K562 (cell line): ENCODE data around the gene ANKRD24.

Source experiments
- CREB1 ChIP-seq, 2 experiments: sonication (generic) in 1 of 2; formaldehyde crosslinking in 1 of 2; IDR thresholded peaks; 2 replicates each; pipeline versions ENCODE4 v1.6.1 to v1.8.0; 2012 to 2022; ENCODE audit warnings: inconsistent platforms in 1 of 2, mild to moderate bottlenecking in 1 of 2, missing genetic modification reagents in 1 of 2, moderate library complexity in 1 of 2
- TCF3 ChIP-seq: sonication (generic); formaldehyde crosslinking; IDR thresholded peaks from 2 replicates; pipeline ENCODE4 v1.4.0; 2020; ENCODE audit warnings: mild to moderate bottlenecking, missing genetic modification reagents
- YY1 ChIP-seq, 3 experiments: IDR thresholded peaks; 2 replicates each; pipeline ENCODE4 v1.6.1; 2011; ENCODE audit warnings: low read length in 2 of 3, mild to moderate bottlenecking in 2 of 3, moderate library complexity in 2 of 3, borderline replicate concordance in 1 of 3, control low read depth in 1 of 3, low read depth in 1 of 3; ENCODE audit not compliant: insufficient read depth in 3 of 3, insufficient replicate concordance in 2 of 3, control insufficient read depth in 1 of 3, insufficient read length in 1 of 3; ENCODE audit errors: extremely low read depth in 1 of 3
- ZNF253 ChIP-seq: fragments of 250-450 bp; sonication (Bioruptor Pico); conservative IDR thresholded peaks from 2 replicates; pipeline ENCODE4 v1.6.1; 2021; ENCODE audit warnings: mild to moderate bottlenecking
- TF ChIP-seq, protein P1 (sequence below): sonication (generic); formaldehyde crosslinking; IDR thresholded peaks from 2 replicates; pipeline ENCODE4 v1.9.0; 2022; ENCODE audit warnings: mild to moderate bottlenecking, missing genetic modification reagents
- TF ChIP-seq, protein P2 (sequence below), 3 experiments: IDR thresholded peaks in 2 of 3; conservative IDR thresholded peaks in 1 of 3; 2 replicates each; pipeline ENCODE4 v1.5.1; 2011 to 2012; ENCODE audit warnings: low read length in 3 of 3, mild to moderate bottlenecking in 3 of 3, control low read depth in 2 of 3, improper control_type of control experiment in 1 of 3, inconsistent platforms in 1 of 3, low read depth in 1 of 3, mixed read lengths in 1 of 3, moderate library complexity in 1 of 3; ENCODE audit not compliant: insufficient read depth in 2 of 3
- TF ChIP-seq, protein P3 (sequence below): fragments of 450-650 bp; IDR thresholded peaks from 2 replicates; pipeline ENCODE4 v1.6.1; 2016; ENCODE audit warnings: borderline replicate concordance

DNA sequence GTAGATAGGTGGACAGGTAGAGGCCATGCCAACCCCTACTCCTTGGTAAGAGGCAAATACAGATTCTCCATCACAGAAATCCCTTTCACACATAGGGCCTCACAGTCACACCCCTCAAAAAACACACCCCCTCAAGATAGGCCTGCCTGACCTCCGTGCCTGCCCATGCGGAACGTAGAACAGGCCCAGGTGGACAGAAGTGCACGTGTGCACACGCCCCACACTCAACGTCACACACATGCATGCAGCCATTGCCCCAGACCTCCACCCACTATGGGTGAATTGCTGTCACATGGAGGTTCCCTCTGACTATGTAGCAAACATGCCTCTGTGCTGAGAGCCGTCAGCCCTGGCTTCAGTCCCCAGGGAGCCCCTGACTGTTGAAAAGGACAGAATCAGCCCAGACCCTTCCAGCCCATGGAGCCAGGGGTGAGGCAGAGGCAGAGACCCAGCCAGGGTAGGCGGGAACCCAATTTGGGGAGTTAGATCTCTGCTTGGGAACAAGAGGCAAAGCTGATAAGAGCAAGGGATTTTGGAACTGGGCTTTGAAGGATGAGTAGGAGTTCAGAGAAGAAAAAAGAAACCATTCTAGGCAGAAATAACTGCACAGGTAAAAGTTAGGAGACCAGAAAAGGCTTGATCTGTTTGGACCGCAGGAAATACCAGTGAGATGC is 3.1 kb downstream of the ANKRD24 start:
- TF ChIP-seq, protein P1, sequence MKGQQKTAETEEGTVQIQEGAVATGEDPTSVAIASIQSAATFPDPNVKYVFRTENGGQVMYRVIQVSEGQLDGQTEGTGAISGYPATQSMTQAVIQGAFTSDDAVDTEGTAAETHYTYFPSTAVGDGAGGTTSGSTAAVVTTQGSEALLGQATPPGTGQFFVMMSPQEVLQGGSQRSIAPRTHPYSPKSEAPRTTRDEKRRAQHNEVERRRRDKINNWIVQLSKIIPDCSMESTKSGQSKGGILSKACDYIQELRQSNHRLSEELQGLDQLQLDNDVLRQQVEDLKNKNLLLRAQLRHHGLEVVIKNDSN (CRISPR knock-in tag), result peak; percentile 32; the same call in 1 of the 2 replicates
- TF ChIP-seq ZNF253 (CRISPR knock-in tag), result no peak
- no peak for TF ChIP-seq CREB1 (IDR thresholded peaks at IDR 0.05)
- TF ChIP-seq CREB1 (CRISPR knock-in tag; IDR thresholded peaks at IDR 0.05), result no peak
- no peak for TF ChIP-seq TCF3 (CRISPR knock-in tag)
- TF ChIP-seq, protein P2, sequence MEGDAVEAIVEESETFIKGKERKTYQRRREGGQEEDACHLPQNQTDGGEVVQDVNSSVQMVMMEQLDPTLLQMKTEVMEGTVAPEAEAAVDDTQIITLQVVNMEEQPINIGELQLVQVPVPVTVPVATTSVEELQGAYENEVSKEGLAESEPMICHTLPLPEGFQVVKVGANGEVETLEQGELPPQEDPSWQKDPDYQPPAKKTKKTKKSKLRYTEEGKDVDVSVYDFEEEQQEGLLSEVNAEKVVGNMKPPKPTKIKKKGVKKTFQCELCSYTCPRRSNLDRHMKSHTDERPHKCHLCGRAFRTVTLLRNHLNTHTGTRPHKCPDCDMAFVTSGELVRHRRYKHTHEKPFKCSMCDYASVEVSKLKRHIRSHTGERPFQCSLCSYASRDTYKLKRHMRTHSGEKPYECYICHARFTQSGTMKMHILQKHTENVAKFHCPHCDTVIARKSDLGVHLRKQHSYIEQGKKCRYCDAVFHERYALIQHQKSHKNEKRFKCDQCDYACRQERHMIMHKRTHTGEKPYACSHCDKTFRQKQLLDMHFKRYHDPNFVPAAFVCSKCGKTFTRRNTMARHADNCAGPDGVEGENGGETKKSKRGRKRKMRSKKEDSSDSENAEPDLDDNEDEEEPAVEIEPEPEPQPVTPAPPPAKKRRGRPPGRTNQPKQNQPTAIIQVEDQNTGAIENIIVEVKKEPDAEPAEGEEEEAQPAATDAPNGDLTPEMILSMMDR (IDR thresholded peaks at IDR 0.05 in 2 of 3, conservative IDR thresholded peaks at IDR 0.05 in 1 of 3; ENCODE audit: insufficient read depth in 2 of 3, low read depth in 1 of 3, low read length in 3 of 3), result no peak
- TF ChIP-seq, protein P3, sequence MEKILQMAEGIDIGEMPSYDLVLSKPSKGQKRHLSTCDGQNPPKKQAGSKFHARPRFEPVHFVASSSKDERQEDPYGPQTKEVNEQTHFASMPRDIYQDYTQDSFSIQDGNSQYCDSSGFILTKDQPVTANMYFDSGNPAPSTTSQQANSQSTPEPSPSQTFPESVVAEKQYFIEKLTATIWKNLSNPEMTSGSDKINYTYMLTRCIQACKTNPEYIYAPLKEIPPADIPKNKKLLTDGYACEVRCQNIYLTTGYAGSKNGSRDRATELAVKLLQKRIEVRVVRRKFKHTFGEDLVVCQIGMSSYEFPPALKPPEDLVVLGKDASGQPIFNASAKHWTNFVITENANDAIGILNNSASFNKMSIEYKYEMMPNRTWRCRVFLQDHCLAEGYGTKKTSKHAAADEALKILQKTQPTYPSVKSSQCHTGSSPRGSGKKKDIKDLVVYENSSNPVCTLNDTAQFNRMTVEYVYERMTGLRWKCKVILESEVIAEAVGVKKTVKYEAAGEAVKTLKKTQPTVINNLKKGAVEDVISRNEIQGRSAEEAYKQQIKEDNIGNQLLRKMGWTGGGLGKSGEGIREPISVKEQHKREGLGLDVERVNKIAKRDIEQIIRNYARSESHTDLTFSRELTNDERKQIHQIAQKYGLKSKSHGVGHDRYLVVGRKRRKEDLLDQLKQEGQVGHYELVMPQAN, result no peak
- TF ChIP-seq YY1 (IDR thresholded peaks at IDR 0.05; ENCODE audit: borderline replicate concordance in 1 of 3, control insufficient read depth in 1 of 3, extremely low read depth in 1 of 3, insufficient read depth in 3 of 3, insufficient read length in 1 of 3, insufficient replicate concordance in 2 of 3, low read depth in 1 of 3, low read length in 2 of 3), result no peak
